Activated CD4-positive, alpha-beta T cell treated with anti-CD3 and anti-CD28 coated beads for 48 hours (primary cell): ENCODE measurements around the gene FGFR2.

Experiments
- DNase-seq: peaks from one replicate; pipeline ENCODE4 v3.0.0-alpha.2; 2020

The FGFR2 gene

DNA sequence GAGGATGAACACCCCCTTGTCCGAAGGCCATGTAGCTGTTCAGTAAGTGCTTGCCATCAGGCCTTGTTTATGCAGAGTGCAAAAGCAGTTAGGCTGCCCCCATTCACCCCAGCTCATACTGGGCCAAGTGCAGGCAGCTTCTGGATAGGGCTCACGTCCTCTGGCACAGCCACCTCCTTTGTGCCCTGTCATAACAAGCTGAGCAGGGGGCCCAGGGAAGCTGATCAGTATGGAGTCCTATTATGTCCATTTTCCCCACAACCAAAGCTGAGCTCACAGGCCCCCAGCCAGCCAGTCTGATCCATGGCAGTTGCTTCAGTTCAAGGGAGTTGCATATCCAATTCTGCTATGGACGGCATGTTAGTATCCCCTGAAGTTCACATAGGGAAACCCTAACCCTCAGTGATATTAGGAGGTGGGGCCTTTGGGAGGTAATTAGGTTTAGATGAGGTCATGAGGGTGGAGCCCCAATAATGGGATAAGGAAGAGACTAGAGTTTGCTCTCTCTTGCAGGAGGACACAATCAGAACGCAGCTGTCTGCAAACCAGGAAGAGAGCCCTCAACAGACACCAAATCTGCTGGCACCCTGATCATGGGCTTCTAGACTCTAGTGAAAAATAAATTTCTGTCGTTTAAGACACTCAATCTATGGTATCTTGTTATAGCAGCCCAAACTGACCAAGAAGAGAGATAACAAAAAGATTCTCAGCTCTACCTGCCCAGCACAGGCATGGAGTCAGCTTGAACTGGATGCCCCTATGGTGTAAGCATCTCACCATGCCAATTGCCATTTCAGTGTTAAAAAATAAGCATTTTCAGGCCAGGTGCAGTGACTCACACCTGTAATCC is 155.9 kb downstream of the FGFR2 start:
- no peak for DNase-seq

- no peak for DNase-seq
Measured at GRCh38 chr10:121440461-121440860, 157.8 kb downstream of the FGFR2 start.

DNA sequence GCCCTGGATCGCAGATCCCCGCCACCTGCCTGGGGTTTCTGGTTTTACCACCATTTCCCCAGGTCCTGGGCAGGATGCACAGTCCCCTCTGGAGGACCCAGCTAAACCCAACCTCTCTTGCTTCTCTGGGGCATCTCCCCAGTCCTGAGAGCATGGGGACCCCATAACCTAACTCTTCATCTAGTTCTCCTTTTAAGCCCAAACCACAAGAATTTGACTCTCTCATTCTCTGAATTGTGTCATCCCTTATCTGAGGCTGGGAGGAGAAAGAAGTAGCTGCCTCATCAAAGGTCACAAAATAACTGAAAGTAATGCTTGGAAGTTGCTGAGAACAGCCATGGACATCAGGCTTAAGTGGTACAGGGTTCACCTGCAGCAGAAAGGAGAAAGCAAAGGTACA is 159.9 kb downstream of the FGFR2 start:
- no peak for DNase-seq

GRCh38 chr10:121437596-121437995 is 160.6 kb downstream of the FGFR2 start:
- no peak for DNase-seq

GRCh38 chr10:121436630-121437341 is 161.5 kb downstream of the FGFR2 start:
- DNase-seq: no peak

DNA sequence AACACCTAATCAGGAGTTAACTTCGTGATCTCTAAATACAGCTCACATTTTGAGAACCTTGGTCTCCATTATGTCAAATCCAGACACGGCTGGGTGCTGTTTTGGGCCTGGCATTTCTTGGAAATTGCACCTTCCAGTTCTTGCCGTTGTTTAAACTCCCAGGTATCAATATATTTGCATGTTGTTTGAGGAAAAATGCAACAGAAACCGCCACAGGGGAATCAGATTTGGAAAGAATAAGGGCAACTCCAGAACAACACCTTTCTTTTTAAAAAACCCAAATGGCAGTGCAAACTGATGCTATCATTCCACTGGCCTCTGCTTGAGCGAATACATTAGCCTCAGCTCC is 162.0 kb downstream of the FGFR2 start:
- DNase-seq: no peak

- no peak for DNase-seq
Measured at GRCh38 chr10:121435099-121435875, 163.0 kb downstream of the FGFR2 start.

GRCh38 chr10:121433965-121434364 is 164.3 kb downstream of the FGFR2 start:
- no peak for DNase-seq

- no peak for DNase-seq
Measured at GRCh38 chr10:121428867-121429266, 169.4 kb downstream of the FGFR2 start.
